Activated CD8-positive, alpha-beta memory T cell treated with anti-CD3 and anti-CD28 coated beads, Interleukin-2, amount 10 ng/mL, durations not matched to agents 7 days and 5 days (primary cell): ENCODE measurements around the gene CTAGE1. TPM values are rescaled to one million over a fixed set of nuclear protein-coding genes. Genes with fewer than 3 reads are reported as not detected.
"Not testable (repeated sequence)": the region's sequence is repeated elsewhere in the genome, so short reads cannot be mapped to it uniquely, and the experiment has no call there.

Experiments used
- ATAC-seq: fragments of 150-1000 bp; cut with Tn5 transposase; one replicate; pipeline ENCODE4 v1.10.0; 2021; ENCODE audit warnings: moderate library complexity
- CTCF ChIA-PET: fragments of 350-600 bp; sonication (Branson Sonifier 250); formaldehyde crosslinking; loops from one replicate; lab custom pipeline; 2021; ENCODE audit warnings: antibody characterized with exemption; lab: Charles Lee
- DNase-seq: peaks from one replicate; pipeline ENCODE4 v3.0.0-alpha.2; 2020
- H3K27ac Mint-ChIP-seq: one replicate; pipeline ENCODE4 v1.8.0; 2021; ENCODE audit warnings: mild to moderate bottlenecking, mixed read lengths
- H3K27me3 Mint-ChIP-seq: one replicate; pipeline ENCODE4 v1.8.0; 2021; ENCODE audit warnings: mixed read lengths
- H3K36me3 Mint-ChIP-seq: one replicate; pipeline ENCODE4 v1.8.0; 2021; ENCODE audit warnings: mild to moderate bottlenecking, mixed read lengths
- H3K4me1 Mint-ChIP-seq: one replicate; pipeline ENCODE4 v1.8.0; 2021; ENCODE audit warnings: mixed read lengths
- H3K4me3 Mint-ChIP-seq: one replicate; pipeline ENCODE4 v1.8.0; 2021; ENCODE audit warnings: mild to moderate bottlenecking, moderate library complexity, mixed read lengths
- H3K9me3 Mint-ChIP-seq: one replicate; pipeline ENCODE4 v1.8.0; 2022; ENCODE audit warnings: low read depth, mixed read lengths
- total RNA-seq, 2 experiments: library from RNA; stranded (reverse); gene quantifications; one replicate each; pipeline ENCODE4 v1.2.3, GENCODE V29; 2021

The CTAGE1 gene
- total RNA-seq: not detected

GRCh38 chr18:22417496-22418188, at the start of gene CTAGE1:
Gene CTAGE1, minus strand, starts transcription at chr18:22417915. Its CDS starts 104 bp downstream, at chr18:22417811.
- Mint-ChIP-seq H3K4me3 (no peak within 1 kb of the TSS), H3K27ac (no peak within 1 kb of the TSS), H3K4me1 (no peaks in the 10 kb centered on the region), H3K9me3 (peaks cover 6% of the 10 kb centered on the region), H3K27me3 (no peaks in the 10 kb centered on the region), H3K36me3 (no peaks in the 10 kb centered on the region)
- ATAC-seq: no peak
- DNase-seq: no peak
- CTCF ChIA-PET: no interaction called here

- H3K4me3 Mint-ChIP-seq: no peak overlapping the region
- no peak for DNase-seq
- H3K27ac Mint-ChIP-seq: no peak overlapping the region
- CTCF ChIA-PET: no interaction called here
- no peaks in the 10 kb centered on the region for H3K27me3 Mint-ChIP-seq
- no peaks in the 10 kb centered on the region for H3K9me3 Mint-ChIP-seq
- ATAC-seq: no peak
- H3K4me1 Mint-ChIP-seq: peaks cover 4% of the 10 kb centered on the region
- H3K36me3 Mint-ChIP-seq: no peaks in the 10 kb centered on the region
These were observed 49.1 kb upstream of the CTAGE1 start for GRCh38 chr18:22466608-22467395.

GRCh38 chr18:22465859-22466457, 48.2 kb upstream of the CTAGE1 start:
- CTCF ChIA-PET: no interaction called here

GRCh38 chr18:22463076-22463475, 45.4 kb upstream of the CTAGE1 start:
- no peak overlapping the region for H3K4me3 Mint-ChIP-seq
- H3K4me1 Mint-ChIP-seq: peaks cover 4% of the 10 kb centered on the region
- no peaks in the 10 kb centered on the region for H3K27me3 Mint-ChIP-seq
- H3K27ac Mint-ChIP-seq: no peak overlapping the region
- no peaks in the 10 kb centered on the region for H3K36me3 Mint-ChIP-seq
- no peaks in the 10 kb centered on the region for H3K9me3 Mint-ChIP-seq
- ATAC-seq (no peak), DNase-seq (no peak)
- CTCF ChIA-PET: no interaction called here

More at GRCh38 chr18:22465859-22466457, 48.2 kb upstream of the CTAGE1 start:
- Mint-ChIP-seq H3K27me3 (no peaks in the 10 kb centered on the region), H3K36me3 (no peaks in the 10 kb centered on the region), H3K9me3 (no peaks in the 10 kb centered on the region), H3K27ac (no peak overlapping the region), H3K4me3 (no peak overlapping the region), H3K4me1 (peaks cover 4% of the 10 kb centered on the region)
- ATAC-seq: peak; percentile 57
- no peak for DNase-seq

GRCh38 chr18:22459491-22459890, 41.8 kb upstream of the CTAGE1 start:
- H3K36me3 Mint-ChIP-seq: no peaks in the 10 kb centered on the region
- no peaks in the 10 kb centered on the region for H3K4me1 Mint-ChIP-seq
- no peak for DNase-seq
- no peak overlapping the region for H3K27ac Mint-ChIP-seq
- no peaks in the 10 kb centered on the region for H3K27me3 Mint-ChIP-seq
- CTCF ChIA-PET: interaction anchor here (0.7 kb wide), 1 partner anchor 15 kb away, joined by 3 read pairs; no protein-coding TSS in a partner anchor
- H3K9me3 Mint-ChIP-seq: no peaks in the 10 kb centered on the region
- ATAC-seq: no peak
- H3K4me3 Mint-ChIP-seq: no peak overlapping the region

GRCh38 chr18:22457524-22457923, 39.8 kb upstream of the CTAGE1 start:
- H3K4me1 Mint-ChIP-seq: no peaks in the 10 kb centered on the region
- H3K36me3 Mint-ChIP-seq: no peaks in the 10 kb centered on the region
- H3K27me3 Mint-ChIP-seq: no peaks in the 10 kb centered on the region
- ATAC-seq: no peak
- no peaks in the 10 kb centered on the region for H3K9me3 Mint-ChIP-seq
- DNase-seq: no peak
- H3K4me3 Mint-ChIP-seq: no peak overlapping the region
- CTCF ChIA-PET: no interaction called here
- H3K27ac Mint-ChIP-seq: no peak overlapping the region

GRCh38 chr18:22456547-22456946, 38.8 kb upstream of the CTAGE1 start:
- no peak overlapping the region for H3K4me3 Mint-ChIP-seq

GRCh38 chr18:22456116-22456480, 38.4 kb upstream of the CTAGE1 start:
- H3K4me3 Mint-ChIP-seq: no peak overlapping the region
- ATAC-seq (no peak), DNase-seq (no peak)
- no peaks in the 10 kb centered on the region for H3K9me3 Mint-ChIP-seq
- no peaks in the 10 kb centered on the region for H3K36me3 Mint-ChIP-seq
- H3K27ac Mint-ChIP-seq: no peak overlapping the region
- CTCF ChIA-PET: no interaction called here
- H3K4me1 Mint-ChIP-seq: no peaks in the 10 kb centered on the region
- H3K27me3 Mint-ChIP-seq: no peaks in the 10 kb centered on the region

More at GRCh38 chr18:22456547-22456946, 38.8 kb upstream of the CTAGE1 start:
- ATAC-seq (no peak), DNase-seq (no peak)
- Mint-ChIP-seq H3K4me1 (no peaks in the 10 kb centered on the region), H3K9me3 (no peaks in the 10 kb centered on the region), H3K27me3 (no peaks in the 10 kb centered on the region), H3K36me3 (no peaks in the 10 kb centered on the region), H3K27ac (no peak overlapping the region)
- CTCF ChIA-PET: no interaction called here

- no peaks in the 10 kb centered on the region for H3K36me3 Mint-ChIP-seq
- no peaks in the 10 kb centered on the region for H3K27me3 Mint-ChIP-seq
- no peaks in the 10 kb centered on the region for H3K9me3 Mint-ChIP-seq
- CTCF ChIA-PET: no interaction called here
- no peaks in the 10 kb centered on the region for H3K4me1 Mint-ChIP-seq
- no peak overlapping the region for H3K27ac Mint-ChIP-seq
- no peak for ATAC-seq
- no peak overlapping the region for H3K4me3 Mint-ChIP-seq
- no peak for DNase-seq
These were observed 37.9 kb upstream of the CTAGE1 start for GRCh38 chr18:22455425-22456115.

- CTCF ChIA-PET: no interaction called here
- no peaks in the 10 kb centered on the region for H3K4me1 Mint-ChIP-seq
- no peaks in the 10 kb centered on the region for H3K27me3 Mint-ChIP-seq
- H3K9me3 Mint-ChIP-seq: peaks cover 3% of the 10 kb centered on the region
- no peak overlapping the region for H3K4me3 Mint-ChIP-seq
- H3K27ac Mint-ChIP-seq: no peak overlapping the region
- DNase-seq (no peak), ATAC-seq (no peak)
- no peaks in the 10 kb centered on the region for H3K36me3 Mint-ChIP-seq
These were observed 35.6 kb upstream of the CTAGE1 start for GRCh38 chr18:22453315-22453714.

- Mint-ChIP-seq H3K4me3 (no peak overlapping the region), H3K27ac (no peak overlapping the region), H3K4me1 (no peaks in the 10 kb centered on the region), H3K27me3 (no peaks in the 10 kb centered on the region), H3K9me3 (peaks cover 3% of the 10 kb centered on the region), H3K36me3 (no peaks in the 10 kb centered on the region)
- DNase-seq (no peak), ATAC-seq (no peak)
- CTCF ChIA-PET: no interaction called here
These were observed 34.5 kb upstream of the CTAGE1 start for GRCh38 chr18:22452226-22452668.

GRCh38 chr18:22451796-22452195, 34.1 kb upstream of the CTAGE1 start:
- H3K27me3 Mint-ChIP-seq: no peaks in the 10 kb centered on the region
- no peaks in the 10 kb centered on the region for H3K4me1 Mint-ChIP-seq
- DNase-seq (no peak), ATAC-seq (no peak)
- no peaks in the 10 kb centered on the region for H3K36me3 Mint-ChIP-seq
- no peak overlapping the region for H3K27ac Mint-ChIP-seq
- peaks cover 3% of the 10 kb centered on the region for H3K9me3 Mint-ChIP-seq
- CTCF ChIA-PET: no interaction called here
- H3K4me3 Mint-ChIP-seq: no peak overlapping the region

GRCh38 chr18:22450766-22451165, 33.1 kb upstream of the CTAGE1 start:
- H3K4me1 Mint-ChIP-seq, H3K27ac Mint-ChIP-seq, ATAC-seq, H3K36me3 Mint-ChIP-seq, H3K4me3 Mint-ChIP-seq, H3K27me3 Mint-ChIP-seq, CTCF ChIA-PET, H3K9me3 Mint-ChIP-seq, DNase-seq: not testable (repeated sequence)
